Hindlimb muscle (tissue), 1 donor: Measurements from ENCODE around the gene CTNND2. TPM values are rescaled to one million over a fixed set of nuclear protein-coding genes. Genes with fewer than 3 reads are reported as not detected.
"Not testable (repeated sequence)": the region's sequence is repeated elsewhere in the genome, so short reads cannot be mapped to it uniquely, and the experiment has no call there.

ENCODE experiments used
- DNase-seq: peaks from one replicate; pipeline ENCODE4 v3.0.0-alpha.2; 2013
- polyA plus RNA-seq: library from polyadenylated mRNA; unstranded; fragments of 120-200 nt; gene quantifications from one replicate; pipeline ENCODE4 v1.2.1, GENCODE V29; 2013; ENCODE audit not compliant: insufficient read length

The CTNND2 gene
- polyA plus RNA-seq, 1 donor: 0.66 TPM

DNA sequence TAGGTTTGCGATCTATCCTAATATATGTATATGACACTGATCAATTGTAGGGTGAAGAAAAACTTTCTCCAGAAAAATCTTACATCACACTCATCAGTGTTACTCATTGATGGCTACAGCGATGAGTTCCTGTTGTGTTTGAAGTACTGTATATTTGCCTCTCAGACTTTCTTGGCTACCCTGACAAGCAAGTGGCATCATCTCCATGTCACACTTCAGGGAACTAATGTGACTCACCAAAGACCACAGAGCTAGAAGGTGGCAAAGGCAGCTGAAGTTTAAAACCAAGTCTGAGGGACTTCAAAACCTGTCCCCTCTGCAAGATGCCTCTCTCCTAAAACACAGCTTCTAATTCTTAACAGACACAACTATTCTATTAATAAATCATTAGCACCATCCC, 451.4 kb downstream of the CTNND2 start:
- no peak for DNase-seq

DNA sequence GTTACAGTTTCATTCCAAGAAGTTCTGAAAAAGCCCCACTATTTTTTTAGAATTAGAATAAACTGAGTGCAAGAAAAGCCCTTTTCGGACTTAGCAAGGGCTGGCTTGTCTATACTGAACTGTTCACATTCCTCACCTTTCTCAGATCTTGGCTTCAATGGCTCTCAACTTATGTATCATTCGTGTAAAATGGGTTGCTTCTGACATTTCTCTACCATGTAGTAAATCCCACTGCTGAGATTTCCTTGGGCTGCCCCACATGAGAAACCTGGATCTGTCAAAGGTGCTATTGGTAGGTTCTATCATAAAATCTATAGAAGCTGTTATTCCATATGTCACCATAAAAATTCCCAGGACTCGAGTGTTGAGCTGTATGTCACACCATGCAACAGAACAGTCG, 454.3 kb downstream of the CTNND2 start:
- no peak for DNase-seq

DNA sequence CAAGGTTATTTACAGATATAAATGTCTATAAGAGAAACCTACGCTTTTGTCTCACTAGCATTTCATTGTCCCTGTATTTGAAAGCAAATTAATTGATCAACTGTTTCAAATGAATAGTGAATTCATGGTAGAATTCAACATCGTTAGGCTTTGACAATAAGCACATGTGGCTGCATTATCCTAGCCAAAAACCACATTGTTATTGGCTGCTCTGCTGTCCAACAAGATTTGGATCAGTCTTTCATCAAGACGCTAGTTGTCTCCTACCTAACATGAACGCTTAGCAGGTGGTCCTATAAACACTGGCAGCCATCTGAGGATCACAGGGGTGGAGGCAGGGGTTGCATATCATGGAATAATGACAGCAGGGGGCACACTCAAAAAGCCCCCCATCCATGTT, 455.0 kb downstream of the CTNND2 start:
- no peak for DNase-seq

DNA sequence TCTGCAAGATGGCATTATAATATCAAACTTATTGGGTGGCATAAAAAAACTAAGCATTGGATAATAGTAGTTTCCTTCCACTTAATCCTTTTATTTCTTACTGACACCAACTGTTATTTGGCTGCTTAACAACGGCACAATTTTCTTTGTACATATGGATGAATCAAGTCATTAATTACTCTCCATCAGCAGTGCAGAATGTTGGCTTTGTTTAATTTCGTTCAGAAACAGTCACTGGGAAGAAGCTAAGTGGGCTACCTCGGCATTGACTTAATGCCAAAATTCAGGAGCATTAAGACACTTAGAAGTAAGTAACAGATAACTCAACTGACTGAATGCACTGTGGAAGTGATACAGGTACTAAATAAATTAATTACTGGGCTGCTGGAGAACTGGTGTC, 460.4 kb downstream of the CTNND2 start:
- no peak for DNase-seq

DNA sequence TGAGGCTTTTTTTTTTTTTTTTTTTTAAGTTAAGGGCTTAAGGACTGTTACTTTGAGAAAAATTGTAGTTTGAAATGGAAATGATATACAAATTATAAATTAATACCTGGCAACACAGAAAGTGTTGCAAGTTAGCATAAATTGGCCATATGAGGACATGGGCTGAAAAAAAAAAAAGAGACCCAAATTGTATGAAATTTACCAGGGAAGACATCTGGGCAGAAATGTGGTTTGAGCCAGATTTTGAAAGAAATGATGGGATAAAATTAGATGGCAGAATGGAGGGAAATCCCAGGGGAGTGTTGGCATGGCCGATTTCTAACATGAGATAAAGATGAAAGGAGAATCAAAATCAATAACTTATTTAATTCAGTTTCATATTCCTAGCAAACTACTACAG, 472.1 kb downstream of the CTNND2 start:
- DNase-seq: no peak

DNA sequence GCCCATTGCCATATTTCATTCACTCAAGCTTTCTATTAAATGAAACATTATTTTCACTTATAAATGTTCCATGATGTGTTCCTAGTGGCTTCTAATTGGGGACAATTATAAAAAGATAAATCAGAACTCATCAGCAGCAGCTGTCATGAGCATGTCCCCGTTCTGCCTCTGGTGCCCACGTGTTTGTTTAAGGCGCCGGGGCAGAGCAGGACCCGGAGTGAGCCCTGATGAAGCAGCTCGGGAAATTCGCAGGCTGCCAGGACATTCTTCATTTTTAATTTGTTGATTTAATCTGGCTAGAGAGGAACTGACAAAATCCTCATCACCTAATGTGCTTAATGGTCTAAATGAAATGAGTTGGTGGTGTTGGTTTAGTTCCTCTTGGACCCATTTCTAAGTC, 475.0 kb downstream of the CTNND2 start:
- DNase-seq: no peak

DNA sequence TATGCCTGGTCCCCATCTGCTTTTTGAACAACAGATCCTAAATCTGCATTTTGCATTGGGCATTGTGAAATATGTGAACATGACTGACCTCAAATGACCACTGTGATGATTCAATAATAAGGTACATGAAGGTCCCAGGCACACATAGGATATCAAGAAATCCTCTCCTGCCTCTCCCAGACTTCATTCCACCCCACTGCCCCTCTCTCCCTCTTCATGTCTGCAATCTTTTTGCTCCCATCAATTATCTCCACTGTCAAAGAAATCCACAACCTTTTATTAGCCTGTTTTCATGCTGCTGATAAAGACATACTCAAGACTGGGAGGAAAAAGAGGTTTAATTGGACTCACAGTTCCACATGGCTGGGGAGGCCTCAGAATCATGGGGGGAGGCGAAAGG, 476.7 kb downstream of the CTNND2 start:
- no peak for DNase-seq

DNA sequence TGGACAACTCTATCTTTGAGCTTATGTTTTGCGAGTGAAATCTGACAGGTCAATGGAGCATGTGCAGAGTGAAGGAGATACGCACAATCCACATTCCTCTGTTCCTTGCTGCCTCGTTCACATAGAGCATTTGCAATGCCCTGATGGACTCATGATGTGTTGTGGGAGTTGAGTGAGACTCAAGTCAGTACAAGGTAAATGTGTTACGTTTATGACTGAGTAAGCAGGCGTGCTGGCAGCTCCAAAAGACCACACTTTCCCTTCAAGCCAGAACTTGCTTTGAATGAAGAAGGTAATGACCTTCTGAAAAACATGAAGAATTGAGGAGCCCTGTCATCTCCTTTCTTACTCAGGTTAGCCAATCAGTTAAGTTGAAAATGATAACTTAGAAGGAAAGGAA, 477.8 kb downstream of the CTNND2 start:
- no peak for DNase-seq

DNA sequence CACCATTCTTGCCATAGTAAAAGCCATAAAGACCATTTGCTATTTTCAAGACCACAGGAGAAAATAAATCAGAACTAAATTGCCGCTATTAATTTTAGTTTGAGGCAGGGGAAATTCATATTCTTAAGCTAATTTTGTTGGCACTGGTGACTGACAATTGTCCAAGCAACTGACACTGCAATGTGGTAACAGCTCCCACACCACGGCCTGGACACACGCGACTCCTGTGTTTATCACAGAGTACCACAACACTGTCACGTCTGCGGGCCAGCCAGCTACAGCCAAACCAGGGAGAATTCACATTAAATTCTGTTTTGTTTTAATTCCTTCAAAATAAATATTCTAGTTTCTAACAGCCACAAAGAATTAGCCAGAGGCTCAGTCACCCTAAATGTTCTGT, 481.9 kb downstream of the CTNND2 start:
- DNase-seq: no peak

DNA sequence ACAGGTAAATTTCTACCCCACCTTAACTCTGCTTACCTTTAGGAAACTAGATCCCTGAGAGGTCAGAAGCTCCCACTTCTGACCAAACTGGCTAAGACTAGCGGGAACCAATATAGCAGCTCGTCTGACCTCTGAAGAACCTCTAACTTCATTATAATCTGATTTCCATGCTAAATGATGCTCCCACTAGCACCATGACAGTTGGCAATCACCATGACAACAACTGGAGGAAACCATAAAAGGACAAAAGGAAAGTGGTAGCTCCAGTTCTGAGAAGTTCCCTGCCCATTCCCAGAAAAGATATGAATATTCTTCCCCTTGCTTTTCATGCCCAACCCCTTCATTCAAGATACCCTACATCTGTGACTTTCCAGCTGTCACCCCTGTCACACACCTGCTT, 483.3 kb downstream of the CTNND2 start:
- no peak for DNase-seq

DNA sequence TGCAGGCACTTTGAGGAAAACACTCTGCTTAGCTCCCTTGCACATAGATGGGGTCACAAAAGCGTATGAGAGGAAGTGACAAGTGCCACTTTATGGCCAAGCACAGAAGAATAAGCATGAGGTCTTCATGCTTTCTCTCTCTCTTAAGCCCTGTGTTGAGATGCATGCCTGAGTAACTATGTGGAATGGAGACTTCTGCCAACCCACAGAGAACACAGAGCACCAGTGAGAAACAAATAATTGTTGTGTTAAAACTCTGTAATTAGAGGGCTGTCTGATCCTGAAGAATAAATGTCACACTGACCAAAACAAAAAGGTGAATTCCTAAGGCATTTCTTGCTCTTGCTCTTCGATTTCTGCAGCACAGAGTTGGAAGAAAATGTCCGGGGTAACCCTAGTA, 488.5 kb downstream of the CTNND2 start:
- no peak for DNase-seq

DNA sequence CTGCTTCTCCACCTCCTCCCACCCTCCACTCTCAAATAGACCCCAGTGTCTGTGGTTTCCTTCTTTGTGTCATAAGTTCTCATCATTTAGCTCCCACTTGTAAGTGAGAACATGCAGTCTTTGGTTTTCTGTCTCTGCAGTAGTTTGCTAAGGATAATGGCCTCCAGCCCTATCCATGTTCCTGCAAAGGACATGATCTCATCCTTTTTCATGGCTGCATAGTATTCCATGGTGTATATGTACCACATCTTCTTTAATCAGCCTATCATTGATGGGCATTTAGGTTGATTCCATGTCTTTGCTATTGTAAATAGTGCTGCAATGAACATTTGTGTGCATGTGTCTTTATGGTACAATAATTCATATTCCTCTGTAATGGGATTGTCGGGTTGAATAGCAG, 489.5 kb downstream of the CTNND2 start:
- not testable (repeated sequence) for DNase-seq

DNA sequence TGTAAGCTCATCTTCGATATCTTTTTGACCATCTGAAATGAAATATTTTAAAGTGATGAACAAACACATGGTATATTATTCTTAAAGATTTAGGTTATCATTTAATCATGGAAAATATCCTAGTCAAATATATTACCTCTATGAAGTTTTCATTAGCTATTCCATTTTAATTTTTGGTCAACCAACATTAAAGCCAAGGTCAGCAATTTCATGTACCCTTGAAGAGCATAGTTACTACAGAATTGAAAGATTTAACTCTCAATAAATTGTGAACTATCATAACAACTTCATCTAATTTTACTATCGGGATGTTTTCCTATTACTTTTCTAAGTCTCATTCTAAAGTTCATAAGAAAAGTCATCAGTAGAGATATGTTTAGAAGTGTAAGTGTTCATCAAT, 492.6 kb downstream of the CTNND2 start:
- DNase-seq: no peak

DNA sequence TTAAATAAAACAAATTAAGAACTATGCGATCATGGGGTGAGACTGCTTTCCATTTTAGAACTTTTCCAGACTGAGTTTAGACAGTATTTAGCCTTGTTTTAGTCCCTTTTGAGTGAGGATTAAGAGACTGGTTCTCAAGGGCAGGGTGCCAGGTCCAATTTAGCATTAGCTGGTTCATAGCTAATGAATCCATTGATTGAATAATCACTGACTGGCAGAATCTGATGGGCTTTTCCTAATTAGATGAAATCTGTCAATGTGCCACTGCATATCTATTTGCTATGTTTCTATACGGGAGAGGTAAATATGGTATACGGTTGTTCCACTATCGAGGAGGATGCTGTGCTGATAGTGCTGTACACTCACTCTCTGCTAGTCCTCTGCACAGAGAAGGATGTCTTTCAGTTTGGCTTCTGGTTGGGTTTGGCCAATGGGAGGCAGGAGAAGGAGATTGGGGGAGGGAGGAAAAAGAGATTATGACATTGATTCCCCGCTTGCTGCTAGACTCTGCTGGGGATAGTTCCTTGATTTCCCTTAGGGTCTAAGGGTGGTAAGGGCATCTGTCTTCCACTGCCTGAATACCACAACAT, 496.6 kb downstream of the CTNND2 start:
- no peak for DNase-seq

DNA sequence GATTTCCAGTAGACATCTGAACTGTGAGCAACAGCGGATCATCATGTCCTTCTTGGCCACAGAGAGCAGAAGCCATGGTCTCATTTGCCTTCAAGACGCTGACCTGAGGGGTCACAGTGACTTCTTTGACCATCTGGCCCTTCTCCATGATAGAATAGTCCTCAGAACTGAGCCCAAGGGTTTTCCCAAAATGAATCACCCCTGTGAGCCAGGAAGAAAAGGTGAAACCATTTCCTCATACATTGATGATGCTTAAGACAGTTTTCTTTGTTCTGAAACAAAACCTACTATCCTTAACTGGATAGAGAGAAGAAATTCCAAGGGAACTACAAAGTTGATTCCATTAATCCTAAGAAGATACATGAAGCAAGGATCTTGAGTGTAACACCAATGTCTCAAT, 503.9 kb downstream of the CTNND2 start:
- DNase-seq: no peak

DNA sequence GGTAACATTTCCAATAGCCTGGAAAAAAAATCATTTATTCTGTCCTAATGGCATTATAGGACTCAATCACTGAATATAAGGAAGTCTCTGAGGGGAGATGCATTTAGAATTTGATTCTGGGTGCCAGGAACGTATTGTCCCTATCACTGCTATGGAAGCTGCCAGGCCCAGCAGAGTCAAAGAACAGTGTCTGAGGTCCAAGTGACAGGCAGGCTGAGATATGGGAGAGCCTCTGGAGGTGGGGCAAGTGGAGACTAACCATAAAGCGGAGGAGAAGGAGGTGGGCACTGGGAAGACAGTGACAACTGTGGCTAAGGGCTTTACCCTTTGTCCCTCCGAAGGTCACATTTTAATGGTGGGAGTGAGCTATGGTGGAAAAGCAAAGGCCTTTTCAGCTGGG, 505.5 kb downstream of the CTNND2 start:
- no peak for DNase-seq

DNA sequence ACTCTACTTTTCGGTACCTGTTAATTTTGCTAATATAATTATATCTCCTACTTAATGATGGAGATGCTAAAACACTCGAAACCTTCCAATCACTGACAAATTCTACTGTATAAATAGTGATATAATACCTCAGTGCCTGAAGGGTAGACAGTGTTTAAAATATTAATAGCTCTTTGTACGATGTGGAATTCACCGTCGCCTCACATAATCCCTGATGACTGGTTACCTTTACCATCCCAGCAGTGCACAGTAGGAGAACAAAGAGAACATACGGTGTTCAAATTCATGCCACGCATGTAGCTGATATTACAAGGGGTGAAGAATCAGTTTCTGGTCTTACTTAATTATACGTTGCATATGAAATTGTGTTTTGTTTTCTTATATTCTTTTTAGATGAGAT, 506.7 kb downstream of the CTNND2 start:
- no peak for DNase-seq

DNA sequence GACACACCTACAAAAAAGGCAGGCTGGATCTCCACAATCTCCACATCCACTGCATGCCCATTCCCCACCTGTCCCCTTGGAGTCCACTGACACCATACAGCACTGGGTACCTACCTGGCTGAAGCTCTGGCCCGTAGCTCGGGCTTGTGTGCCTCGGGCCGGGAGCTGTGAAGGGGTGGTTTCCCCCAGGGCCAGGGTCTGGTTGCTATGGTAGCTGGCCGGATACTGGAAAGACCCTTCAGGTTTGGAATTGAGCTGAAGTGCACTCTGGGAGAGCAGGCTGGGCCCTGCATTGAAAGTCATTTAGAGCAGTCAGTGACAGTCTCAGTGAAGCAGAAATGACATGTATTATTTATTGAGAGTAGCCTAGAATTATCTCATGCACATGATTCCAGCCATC, 507.3 kb downstream of the CTNND2 start:
- DNase-seq: no peak

DNA sequence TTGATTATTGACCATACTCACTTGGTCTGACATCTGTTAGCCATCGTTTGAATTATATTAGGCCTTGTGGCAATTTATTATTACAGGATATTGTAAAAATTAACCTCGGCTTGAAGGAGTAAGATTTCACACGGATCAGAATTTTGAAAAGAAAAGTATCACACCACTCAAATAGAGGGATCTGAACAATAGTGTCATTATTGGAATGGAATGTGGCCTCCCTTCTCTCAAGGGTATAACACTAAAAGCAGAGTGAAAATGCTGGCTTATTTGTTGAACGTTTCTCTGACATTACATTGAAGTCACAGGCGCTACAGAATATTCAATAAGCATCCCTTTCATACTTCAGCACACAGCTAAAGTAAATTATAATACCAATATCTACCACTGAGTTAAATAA, 509.3 kb downstream of the CTNND2 start:
- DNase-seq: no peak

DNA sequence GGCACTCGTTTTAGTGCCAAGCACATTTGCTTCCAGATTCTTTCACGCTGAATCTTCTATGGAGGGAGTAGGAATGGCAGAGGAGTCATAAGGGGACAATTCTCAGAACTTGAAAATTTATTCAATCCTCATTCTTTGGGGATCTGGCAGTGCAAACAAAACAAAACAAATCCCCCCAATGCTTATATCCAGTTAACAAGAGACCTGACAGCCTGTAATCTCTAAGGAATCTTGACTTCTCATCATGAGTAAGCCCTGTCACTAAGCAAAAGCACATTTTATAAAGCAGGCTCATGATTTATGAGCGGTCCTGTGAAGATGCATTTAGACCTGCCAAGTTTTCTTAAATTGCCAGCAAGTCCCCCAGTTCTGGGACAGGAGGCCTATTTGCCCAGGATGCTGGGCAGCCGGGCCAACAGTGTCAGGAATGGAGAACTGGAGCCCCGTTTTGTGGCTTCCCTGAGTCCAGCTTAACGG, 513.9 kb downstream of the CTNND2 start:
- no peak for DNase-seq

DNA sequence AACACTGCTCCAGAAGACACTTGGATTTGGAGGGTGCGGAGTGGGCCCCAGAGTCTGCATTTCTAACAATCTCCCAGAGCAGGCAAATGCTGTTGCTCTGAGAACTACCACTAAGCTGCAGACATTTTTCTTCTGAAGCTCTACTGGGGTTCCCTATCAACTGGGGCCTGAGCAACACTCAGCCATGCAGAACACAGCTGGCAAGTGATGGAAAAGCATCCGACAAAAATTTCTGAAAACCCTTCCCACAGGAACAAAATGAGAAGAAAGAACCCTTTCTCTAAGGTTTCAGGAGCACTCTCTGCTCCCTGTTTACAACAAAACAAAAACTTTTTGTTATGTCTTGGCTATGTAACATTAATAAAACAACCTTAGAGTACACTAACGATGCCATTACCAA, 516.9 kb downstream of the CTNND2 start:
- no peak for DNase-seq

DNA sequence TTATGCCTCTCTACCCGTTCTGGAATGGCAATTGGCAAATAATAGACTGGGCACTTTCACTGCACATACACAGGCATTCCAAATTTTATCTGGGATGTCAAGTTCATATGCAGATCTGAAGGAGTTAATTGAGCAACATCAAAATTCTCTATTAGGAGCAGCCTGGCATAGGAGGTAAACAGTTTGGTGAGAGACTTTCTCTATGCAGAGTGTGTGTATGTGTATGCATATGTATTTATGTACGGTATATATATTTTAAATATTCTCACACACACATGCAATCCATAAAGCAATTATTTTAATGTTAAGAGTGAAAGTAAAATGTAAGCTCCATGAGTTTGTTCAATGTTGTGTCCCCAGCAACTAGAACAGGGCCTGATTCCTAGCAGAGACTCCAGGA, 517.8 kb downstream of the CTNND2 start:
- no peak for DNase-seq

DNA sequence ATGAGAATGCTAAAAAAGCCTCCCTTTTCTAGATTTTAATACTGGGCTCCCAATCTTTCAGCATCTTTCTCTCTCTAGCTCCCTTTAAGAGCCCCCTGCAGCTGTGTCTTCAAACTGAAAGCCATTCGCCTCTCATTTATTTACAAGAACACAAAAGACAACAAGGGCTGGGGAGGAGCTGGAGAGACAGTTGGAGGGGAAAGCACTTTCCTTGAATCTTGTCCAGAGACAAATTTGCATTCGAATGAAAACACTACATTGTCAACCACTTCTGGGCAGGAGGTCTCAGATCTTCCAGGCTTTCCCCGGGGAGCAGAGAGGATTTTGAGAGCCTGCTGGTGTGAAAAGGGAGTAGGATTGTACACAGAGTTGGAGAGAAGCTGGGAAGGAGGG, 518.3 kb downstream of the CTNND2 start:
- no peak for DNase-seq

DNA sequence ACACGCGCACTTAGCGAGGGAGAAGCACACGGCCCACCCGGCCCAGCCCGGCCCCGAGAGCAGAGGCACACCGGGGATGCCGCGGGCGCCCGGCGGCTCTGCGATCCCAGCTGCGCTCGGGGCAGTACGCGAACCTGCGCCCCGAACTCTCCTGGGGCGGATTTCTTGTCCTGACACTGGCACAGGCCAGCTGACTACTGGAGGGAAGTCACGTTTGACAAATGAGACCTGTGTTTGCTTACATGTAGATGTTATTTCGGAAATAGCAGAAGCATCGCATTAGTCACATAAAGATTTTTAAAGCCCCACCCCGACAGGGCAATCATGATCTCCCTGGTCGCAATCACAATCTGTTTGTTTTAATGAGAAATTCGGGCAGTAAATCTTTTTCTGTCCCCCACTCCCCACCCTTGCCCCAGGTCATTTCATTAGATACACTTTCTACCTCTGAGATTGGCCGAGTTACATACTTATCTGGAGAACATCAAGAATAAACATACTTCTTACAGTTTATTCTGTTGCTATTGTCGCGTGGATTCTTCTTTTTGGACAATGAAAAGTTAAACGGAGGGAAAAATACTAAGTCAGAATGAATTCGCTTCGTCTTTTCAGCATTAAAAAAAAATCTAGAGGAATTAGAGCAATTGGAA, 518.9 kb downstream of the CTNND2 start:
- no peak for DNase-seq
